H1 (cell line): ENCODE measurements around the gene MEF2C. TPM values are rescaled to one million over a fixed set of nuclear protein-coding genes. Genes with fewer than 3 reads are reported as not detected.

Source experiments
- CTCF ChIA-PET: fragments of 300-600 bp; sonication (Branson Sonifier 250); formaldehyde crosslinking; loops from one replicate; lab custom pipeline; 2021; ENCODE audit not compliant: partially characterized antibody; lab: Charles Lee
- POLR2A ChIA-PET: fragments of 300-600 bp; sonication (Branson Sonifier 250); formaldehyde crosslinking; loops from one replicate; lab custom pipeline; 2021; ENCODE audit warnings: inconsistent platforms; ENCODE audit not compliant: partially characterized antibody; lab: Charles Lee
- DNase-seq, 2 experiments: peaks; one replicate each; pipeline versions ENCODE4 v3.0.0 to v3.0.0-alpha.2; 2010 to 2022; ENCODE audit warnings: low spot score in 2 of 2, low read depth in 1 of 2, mixed read lengths in 1 of 2
- FAIRE-seq: peaks from 2 replicates; lab custom pipeline; 2011; peaks lifted over from hg19 to GRCh38; lab: Jason Lieb, UNC
- H2AFZ ChIP-seq: 2 replicates; pipeline ENCODE4 v1.8.1; 2012; ENCODE audit warnings: low read length, inconsistent platforms
- H2AK5ac ChIP-seq: 2 replicates; pipeline ENCODE4 v1.6.1; 2013; ENCODE audit warnings: low read depth, low read length
- H2BK120ac ChIP-seq: replicated peaks from 2 replicates; pipeline ENCODE3; 2013; ENCODE audit warnings: low read depth, low read length, inconsistent platforms
- H2BK12ac ChIP-seq: 2 replicates; pipeline ENCODE4 v1.6.1; 2013; ENCODE audit warnings: low read depth, low read length
- H2BK15ac ChIP-seq: 2 replicates; pipeline ENCODE4 v1.6.1; 2013; ENCODE audit warnings: low read length
- H2BK20ac ChIP-seq: 2 replicates; pipeline ENCODE4 v1.6.1; 2013; ENCODE audit warnings: low read length
- H2BK5ac ChIP-seq: 2 replicates; pipeline ENCODE4 v1.6.1; 2013; ENCODE audit warnings: low read depth, low read length
- H3K14ac ChIP-seq: 2 replicates; pipeline ENCODE4 v1.6.1; 2013; ENCODE audit warnings: inconsistent platforms; ENCODE audit not compliant: insufficient read length
- H3K18ac ChIP-seq: 2 replicates; pipeline ENCODE4 v1.6.1; 2013; ENCODE audit warnings: low read length; ENCODE audit errors: extremely low read depth
- H3K23ac ChIP-seq: 2 replicates; pipeline ENCODE4 v1.6.1; 2013; ENCODE audit warnings: inconsistent platforms; ENCODE audit not compliant: insufficient read length
- H3K23me2 ChIP-seq: 2 replicates; pipeline ENCODE4 v1.6.1; 2013; ENCODE audit warnings: low read depth, low read length
- H3K27ac ChIP-seq: 2 replicates; pipeline ENCODE4 v1.6.1; 2011; ENCODE audit warnings: low read depth, low read length, inconsistent platforms
- H3K27me3 ChIP-seq, 4 experiments: replicated peaks in 1 of 4; 1 replicate in 1 of 4; 2 replicates in 3 of 4; pipeline versions ENCODE4 v1.6.1 to v1.8.1; 2011 to 2013; ENCODE audit warnings: low read length in 3 of 4, mild to moderate bottlenecking in 3 of 4, inconsistent platforms in 2 of 4, mixed read lengths in 2 of 4, moderate library complexity in 1 of 4; ENCODE audit not compliant: control insufficient read depth in 3 of 4, insufficient read depth in 3 of 4; ENCODE audit errors: extremely low read depth in 1 of 4
- H3K36me3 ChIP-seq, 4 experiments: 2 replicates each; pipeline versions ENCODE4 v1.6.1 to v1.8.1; 2011 to 2013; ENCODE audit warnings: mild to moderate bottlenecking in 4 of 4, low read length in 3 of 4, moderate library complexity in 2 of 4, control low read depth in 1 of 4, inconsistent platforms in 1 of 4; ENCODE audit not compliant: insufficient read depth in 4 of 4, control insufficient read depth in 2 of 4
- H3K4ac ChIP-seq: replicated peaks from 2 replicates; pipeline ENCODE3; 2013; ENCODE audit warnings: low read length, low read depth, mixed read lengths, inconsistent platforms; ENCODE audit not compliant: insufficient read length
- H3K4me1 ChIP-seq, 4 experiments: replicated peaks in 1 of 4; 1 replicate in 1 of 4; 2 replicates in 3 of 4; pipeline versions ENCODE4 v1.6.1 to v1.8.1; 2011 to 2013; ENCODE audit warnings: low read length in 3 of 4, inconsistent platforms in 2 of 4, mixed read lengths in 1 of 4; ENCODE audit not compliant: insufficient read depth in 4 of 4, control insufficient read depth in 3 of 4
- H3K4me2 ChIP-seq, 2 experiments: 2 replicates each; pipeline versions ENCODE4 v1.6.1 to v1.8.1; 2011 to 2013; ENCODE audit warnings: low read depth in 2 of 2, low read length in 2 of 2, control low read depth in 1 of 2, inconsistent platforms in 1 of 2, mild to moderate bottlenecking in 1 of 2; ENCODE audit not compliant: insufficient read depth in 1 of 2
- H3K4me3 ChIP-seq, 4 experiments: fragments of 200-600, 300-600 bp in 1 of 4; sonication (generic), shearing (Covaris generic), sonication (Bioruptor Twin) in 1 of 4; 2 replicates each; pipeline versions ENCODE4 v1.5.1 to v1.8.1; 2011 to 2016; ENCODE audit warnings: low read length in 4 of 4, low read depth in 3 of 4, control low read depth in 2 of 4, inconsistent platforms in 2 of 4, mild to moderate bottlenecking in 2 of 4, mixed read lengths in 1 of 4, moderate library complexity in 1 of 4; ENCODE audit not compliant: insufficient read depth in 2 of 4; ENCODE audit errors: extremely low read depth in 1 of 4
- H3K56ac ChIP-seq: replicated peaks from 2 replicates; pipeline ENCODE3; 2013; ENCODE audit warnings: low read depth, mild to moderate bottlenecking, mixed read lengths, low read length, inconsistent platforms; ENCODE audit not compliant: insufficient read length
- H3K79me1 ChIP-seq: 2 replicates; pipeline ENCODE4 v1.6.1; 2013; ENCODE audit warnings: low read depth, low read length, control low read depth
- H3K79me2 ChIP-seq, 2 experiments: 2 replicates each; pipeline versions ENCODE4 v1.6.1 to v1.8.1; 2012 to 2013; ENCODE audit warnings: low read length in 2 of 2, mild to moderate bottlenecking in 2 of 2, inconsistent platforms in 1 of 2; ENCODE audit not compliant: insufficient read depth in 2 of 2, control insufficient read depth in 1 of 2
- H3K9ac ChIP-seq, 4 experiments: replicated peaks in 1 of 4; 1 replicate in 1 of 4; 2 replicates in 3 of 4; pipeline versions ENCODE4 v1.6.1 to v1.8.1; 2011 to 2013; ENCODE audit warnings: low read depth in 3 of 4, low read length in 3 of 4, control low read depth in 2 of 4, mild to moderate bottlenecking in 2 of 4, moderate library complexity in 2 of 4, inconsistent platforms in 1 of 4; ENCODE audit errors: extremely low read depth in 1 of 4
- H3K9me3 ChIP-seq, 2 experiments: 2 replicates each; pipeline versions ENCODE4 v1.6.1 to v1.8.1; 2012 to 2013; ENCODE audit warnings: mild to moderate bottlenecking in 2 of 2, moderate library complexity in 2 of 2, control low read depth in 1 of 2, inconsistent platforms in 1 of 2, low read depth in 1 of 2, low read length in 1 of 2, mixed read lengths in 1 of 2; ENCODE audit not compliant: insufficient read depth in 2 of 2
- H4K20me1 ChIP-seq, 2 experiments: replicated peaks in 1 of 2; 2 replicates each; pipeline versions ENCODE3 to v1.8.1; 2011 to 2013; ENCODE audit warnings: inconsistent platforms in 2 of 2, low read length in 2 of 2, mild to moderate bottlenecking in 1 of 2; ENCODE audit not compliant: insufficient read depth in 2 of 2, control insufficient read depth in 1 of 2
- H4K5ac ChIP-seq: 2 replicates; pipeline ENCODE4 v1.6.1; 2013; ENCODE audit warnings: low read length, low read depth, mixed read lengths, inconsistent platforms; ENCODE audit not compliant: insufficient read length
- H4K8ac ChIP-seq: 2 replicates; pipeline ENCODE4 v1.8.0; 2013; ENCODE audit warnings: mild to moderate bottlenecking, moderate library complexity, low read length, inconsistent platforms; ENCODE audit not compliant: insufficient read depth; ENCODE audit errors: extremely low read depth
- H4K91ac ChIP-seq: replicated peaks from 2 replicates; pipeline ENCODE3; 2013; ENCODE audit warnings: low read length, mixed read lengths, inconsistent platforms; ENCODE audit not compliant: insufficient read length
- ASH2L ChIP-seq: fragments of 200-600, 300-600 bp; sonication (generic); IDR thresholded peaks from one replicate; pipeline ENCODE4 v1.7.1; 2017; ENCODE audit warnings: low read length
- BCL11A ChIP-seq, 2 experiments: IDR thresholded peaks; one replicate each; pipeline ENCODE4 v1.6.1; 2011; ENCODE audit warnings: low read depth in 2 of 2, low read length in 2 of 2, mild to moderate bottlenecking in 2 of 2
- EGR1 ChIP-seq: IDR thresholded peaks from 2 replicates; pipeline ENCODE4 v1.6.1; 2011; ENCODE audit warnings: low read depth, low read length, borderline replicate concordance
- GTF2F1 ChIP-seq: IDR thresholded peaks from 2 replicates; pipeline ENCODE4 v1.6.1; 2012; ENCODE audit warnings: low read depth, low read length, improper control_type of control experiment, borderline replicate concordance
- MAX ChIP-seq: IDR thresholded peaks from 2 replicates; pipeline ENCODE4 v1.6.1; 2012; ENCODE audit warnings: inconsistent platforms
- NANOG ChIP-seq: IDR thresholded peaks from 2 replicates; pipeline ENCODE4 v1.6.1; 2011; ENCODE audit warnings: low read length, low read depth, mild to moderate bottlenecking, inconsistent platforms; ENCODE audit not compliant: insufficient read depth, poor library complexity, severe bottlenecking
- NRF1 ChIP-seq: IDR thresholded peaks from 2 replicates; pipeline ENCODE4 v1.6.1; 2011; ENCODE audit warnings: mild to moderate bottlenecking, low read depth, low read length, improper control_type of control experiment
- POLR2A ChIP-seq, 2 experiments: IDR thresholded peaks; 1 replicate in 1 of 2; 2 replicates in 1 of 2; pipeline ENCODE4 v1.6.1; 2011; ENCODE audit warnings: low read depth in 2 of 2, low read length in 2 of 2, mild to moderate bottlenecking in 2 of 2; ENCODE audit errors: control extremely low read depth in 1 of 2
- SAP30 ChIP-seq: fragments of 300-600 bp; sonication (generic); IDR thresholded peaks from 2 replicates; pipeline ENCODE4 v1.7.1; 2012; ENCODE audit warnings: low read length, moderate library complexity, mild to moderate bottlenecking, inconsistent platforms; ENCODE audit not compliant: insufficient read depth, insufficient replicate concordance
- SUZ12 ChIP-seq: fragments of 200-600 bp; sonication (generic); IDR thresholded peaks from 2 replicates; pipeline ENCODE4 v1.6.1; 2012; ENCODE audit warnings: mild to moderate bottlenecking, inconsistent platforms, low read length, moderate library complexity, mixed read lengths
- TCF12 ChIP-seq: IDR thresholded peaks from 2 replicates; pipeline ENCODE4 v1.6.1; 2011; ENCODE audit warnings: low read depth, mild to moderate bottlenecking, low read length
- USF2 ChIP-seq: IDR thresholded peaks from 2 replicates; pipeline ENCODE4 v1.6.1; 2011; ENCODE audit warnings: low read length, improper control_type of control experiment
- WGBS, 2 experiments: shearing (Covaris generic) in 1 of 2; methylation state at CpG; one replicate each; pipeline versions ENCODE4 v1.1.6 to v1.1.7; 2013 to 2015; ENCODE audit warnings: low lambda C conversion rate in 2 of 2, mixed read lengths in 2 of 2, inconsistent platforms in 1 of 2, low coverage in 1 of 2, missing lambda C conversion rate in 1 of 2; ENCODE audit not compliant: insufficient replicate concordance in 2 of 2, insufficient coverage in 1 of 2, insufficient read length in 1 of 2; ENCODE audit errors: extremely low coverage in 1 of 2, missing lambda C conversion rate in 1 of 2; 5-methylcytosine and 5-hydroxymethylcytosine counted together
- polyA plus RNA-seq, 7 experiments: library from polyadenylated mRNA; depleted of rRNA in 3 of 7; stranded (reverse) in 5 of 7; unstranded in 2 of 7; fragments of >200 nt in 5 of 7; fragments of 200-250 nt in 2 of 7; gene quantifications; 1 replicate in 5 of 7; 2 replicates in 1 of 7; 4 replicates in 1 of 7; pipeline versions ENCODE4 v1.2.1 to v1.2.3, GENCODE V29; 2011 to 2013; ENCODE audit warnings: missing spikeins in 2 of 7, mixed read lengths in 2 of 7
- total RNA-seq: library from RNA; stranded (reverse); fragmentation: NEBNext Ultra II Directional; extraction: Animal tissue kit (Norgen Biotek cat#: 25700); gene quantifications from 2 replicates; pipeline ENCODE4 v1.2.1, GENCODE V29; 2021

Gene MEF2C
- total and polyA plus RNA-seq, 2 of the 8 experiments (the other 6 are each of a cell fraction or from before 2014, with no cell fraction given): 0.59 to 0.99 TPM

- Histone ChIP-seq H2AFZ (no peak overlapping the region), H3K27ac (no peak overlapping the region), H3K56ac (no peak overlapping the region), H4K91ac (no peak overlapping the region), H3K79me1 (no peaks in the 10 kb centered on the region), H3K9me3 (no peaks in the 10 kb centered on the region), H3K4ac (no peak overlapping the region), H2BK12ac (no peak overlapping the region), H2BK120ac (no peak overlapping the region), H3K36me3 (no peaks in the 10 kb centered on the region), H2AK5ac (no peak overlapping the region), H3K4me1 (no peaks in the 10 kb centered on the region), H2BK20ac (no peak overlapping the region), H3K14ac (no peak overlapping the region), H3K18ac (no peak overlapping the region), H4K8ac (no peak overlapping the region), H3K23me2 (no peaks in the 10 kb centered on the region), H3K27me3 (no peaks in the 10 kb centered on the region), H2BK15ac (no peak overlapping the region), H4K5ac (no peak overlapping the region), H3K4me2 (no peak overlapping the region), H2BK5ac (no peak overlapping the region), H3K4me3 (no peak overlapping the region), H3K23ac (no peak overlapping the region), H3K9ac (no peak overlapping the region), H4K20me1 (no peaks in the 10 kb centered on the region), H3K79me2 (no peaks in the 10 kb centered on the region)
- WGBS, 2 experiments: 96% methylated on average over 3 of the region's 3 CpGs; no CpG with 5 or more reads in 1 of the 2 experiments
- FAIRE-seq: no peak
- POLR2A ChIA-PET: interaction anchor here (0.6 kb wide), 1 partner anchor 368 kb away, joined by 3 read pairs; no protein-coding TSS in a partner anchor
- DNase-seq: no peak
- CTCF ChIA-PET: interaction anchor here (1.1 kb wide), 1 partner anchor 12 kb away, joined by 5 read pairs; no protein-coding TSS in a partner anchor
- TF ChIP-seq USF2 (no peak), SUZ12 (no peak), GTF2F1 (no peak), POLR2A (IDR thresholded peaks at IDR 0.05; ENCODE audit: control extremely low read depth in 1 of 2, low read depth in 2 of 2, low read length in 2 of 2) (no peak), NANOG (no peak), TCF12 (no peak), ASH2L (no peak), SAP30 (no peak), NRF1 (no peak), BCL11A (IDR thresholded peaks at IDR 0.05; ENCODE audit: low read depth in 2 of 2, low read length in 2 of 2) (no peak), MAX (no peak), EGR1 (no peak)
Observed at GRCh38 chr5:88772047-88772446, 110.9 kb downstream of the MEF2C start.
